ENCODE measurements around the gene ZSCAN20.

ZSCAN20 gene

DNA sequence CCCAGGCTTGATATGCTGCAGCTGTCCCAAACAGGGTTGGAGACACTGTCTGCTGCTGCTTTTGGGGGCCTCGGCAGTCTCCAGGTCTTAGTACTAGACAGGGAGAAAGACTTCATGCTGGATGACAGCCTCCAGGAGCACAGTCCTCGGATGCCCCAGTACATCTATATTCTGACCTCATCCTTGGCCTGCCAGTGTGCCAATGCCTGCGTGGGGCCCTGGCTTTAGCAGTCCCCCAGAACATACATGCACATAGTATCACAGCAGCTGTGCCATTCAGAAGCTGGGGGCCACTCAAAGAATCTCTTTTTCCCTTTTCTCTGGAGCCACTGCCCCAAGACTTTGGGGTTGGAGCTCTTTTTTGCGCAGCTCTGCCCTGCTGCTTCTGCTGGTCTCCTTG, 4.4 kb upstream of the ZSCAN20 start:
- no peak overlapping the region for H3K9ac ChIP-seq (ENCODE audit: low read depth, low read length, poor library complexity)
- no peak overlapping the region for H4K91ac ChIP-seq (ENCODE audit: low read depth, low read length, poor library complexity)
- no peak overlapping the region for H3K4ac ChIP-seq (ENCODE audit: low read length)
- H3K27me3 ChIP-seq (ENCODE audit: control insufficient read depth in 3 of 3, insufficient read depth in 3 of 3, low read depth in 1 of 3, low read length in 3 of 3): peaks cover 0 to under 1% (median 0%) of the 10 kb centered on the region in 3 experiments
- H3K4me2 ChIP-seq (ENCODE audit: insufficient read depth, low read length, poor library complexity, severe bottlenecking): no peak overlapping the region
- H3K27ac ChIP-seq (replicated peaks; ENCODE audit: low read length): no peak overlapping the region
- no peaks in the 10 kb centered on the region for H3K9me3 ChIP-seq (replicated peaks in 1 of 2; ENCODE audit: control insufficient read depth in 2 of 2, insufficient read depth in 1 of 2, low read depth in 1 of 2, low read length in 2 of 2)
- H3K14ac ChIP-seq (ENCODE audit: low read length): no peak overlapping the region
- H2BK15ac ChIP-seq (ENCODE audit: low read length): no peak overlapping the region
- no peak for DNase-seq (ENCODE audit: low spot score)
- no peak overlapping the region for H2BK12ac ChIP-seq (ENCODE audit: low read length)
- peaks cover 8 to 22% of the 10 kb centered on the region in 2 donors for H3K4me1 ChIP-seq (ENCODE audit: control insufficient read depth in 2 of 2, insufficient read depth in 1 of 2, low read depth in 1 of 2, low read length in 2 of 2)
- peak overlapping the region; percentile 2 for H3K18ac ChIP-seq (ENCODE audit: low read length)
- H3K4me3 ChIP-seq (ENCODE audit: low read length in 2 of 2): no peak overlapping the region
- no peaks in the 10 kb centered on the region for H3K36me3 ChIP-seq (replicated peaks in 1 of 2; ENCODE audit: control insufficient read depth in 2 of 2, insufficient read depth in 2 of 2, low read length in 2 of 2)
- no peak overlapping the region for H3K23ac ChIP-seq (ENCODE audit: low read depth, low read length, poor library complexity)
- H3K79me1 ChIP-seq (ENCODE audit: low read depth, low read length): no peaks in the 10 kb centered on the region
- H2BK5ac ChIP-seq (ENCODE audit: low read length): peak overlapping the region; percentile 8
- no peak overlapping the region for H4K8ac ChIP-seq (ENCODE audit: low read depth, low read length)
- H2AK5ac ChIP-seq (ENCODE audit: low read depth, low read length): no peak overlapping the region
- WGBS, 2 donors (ENCODE audit: extremely low coverage in 2 of 2, insufficient read length in 2 of 2, insufficient replicate concordance in 1 of 2): no CpG with 5 or more reads among the region's 4 CpGs
- no peak overlapping the region for H2BK120ac ChIP-seq (ENCODE audit: low read depth, low read length)
- no peak overlapping the region for H2AFZ ChIP-seq (ENCODE audit: low read length)

DNA sequence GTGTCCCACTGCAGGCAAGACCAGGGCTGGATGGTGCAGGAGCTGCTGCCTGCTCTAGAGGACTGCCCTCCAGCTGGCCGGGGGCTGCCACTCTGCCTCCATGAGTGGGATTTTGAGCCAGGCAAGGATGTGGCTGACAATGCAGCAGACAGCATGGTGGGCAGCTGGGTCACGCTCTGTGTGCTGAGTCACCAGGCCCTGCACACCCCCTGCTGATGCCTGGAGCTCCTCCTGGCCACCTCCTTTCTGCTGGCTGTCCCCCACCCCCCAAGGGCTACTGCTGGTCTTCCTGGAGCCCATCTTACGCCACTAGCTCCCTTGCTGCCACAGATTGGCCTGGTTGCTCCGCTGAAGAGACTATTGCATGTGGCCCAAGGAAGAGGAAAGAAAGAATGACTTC, 3.9 kb upstream of the ZSCAN20 start:
- peak overlapping the region; percentile 14 for H2AK5ac ChIP-seq (ENCODE audit: low read depth, low read length)
- H4K91ac ChIP-seq (ENCODE audit: low read depth, low read length, poor library complexity): no peak overlapping the region
- H3K18ac ChIP-seq (ENCODE audit: low read length): peak overlapping the region; percentile 6
- H4K8ac ChIP-seq (ENCODE audit: low read depth, low read length): no peak overlapping the region
- H3K79me1 ChIP-seq (ENCODE audit: low read depth, low read length): no peaks in the 10 kb centered on the region
- no peak overlapping the region for H3K4me3 ChIP-seq (ENCODE audit: low read length in 2 of 2)
- no peak overlapping the region for H2BK12ac ChIP-seq (ENCODE audit: low read length)
- no peaks in the 10 kb centered on the region for H3K9me3 ChIP-seq (replicated peaks in 1 of 2; ENCODE audit: control insufficient read depth in 2 of 2, insufficient read depth in 1 of 2, low read depth in 1 of 2, low read length in 2 of 2)
- no peak overlapping the region for H3K14ac ChIP-seq (ENCODE audit: low read length)
- H3K36me3 ChIP-seq (replicated peaks in 1 of 2; ENCODE audit: control insufficient read depth in 2 of 2, insufficient read depth in 2 of 2, low read length in 2 of 2): no peaks in the 10 kb centered on the region
- H2AFZ ChIP-seq (ENCODE audit: low read length): no peak overlapping the region
- H3K23ac ChIP-seq (ENCODE audit: low read depth, low read length, poor library complexity): no peak overlapping the region
- no peak overlapping the region for H3K9ac ChIP-seq (ENCODE audit: low read depth, low read length, poor library complexity)
- H3K4me1 ChIP-seq (ENCODE audit: control insufficient read depth in 2 of 2, insufficient read depth in 1 of 2, low read depth in 1 of 2, low read length in 2 of 2): peaks cover 8 to 25% of the 10 kb centered on the region in 2 donors
- H3K27me3 ChIP-seq (ENCODE audit: control insufficient read depth in 3 of 3, insufficient read depth in 3 of 3, low read depth in 1 of 3, low read length in 3 of 3): no peaks in the 10 kb centered on the region
- no peak overlapping the region for H3K4ac ChIP-seq (ENCODE audit: low read length)
- H2BK120ac ChIP-seq (ENCODE audit: low read depth, low read length): no peak overlapping the region
- no peak overlapping the region for H3K4me2 ChIP-seq (ENCODE audit: insufficient read depth, low read length, poor library complexity, severe bottlenecking)
- no CpG with 5 or more reads among the region's 4 CpGs for WGBS, 2 donors (ENCODE audit: extremely low coverage in 2 of 2, insufficient read length in 2 of 2, insufficient replicate concordance in 1 of 2)
- H2BK5ac ChIP-seq (ENCODE audit: low read length): no peak overlapping the region
- DNase-seq (ENCODE audit: low spot score): no peak
- no peak overlapping the region for H3K27ac ChIP-seq (replicated peaks; ENCODE audit: low read length)
- H2BK15ac ChIP-seq (ENCODE audit: low read length): peak overlapping the region; percentile 14

DNA sequence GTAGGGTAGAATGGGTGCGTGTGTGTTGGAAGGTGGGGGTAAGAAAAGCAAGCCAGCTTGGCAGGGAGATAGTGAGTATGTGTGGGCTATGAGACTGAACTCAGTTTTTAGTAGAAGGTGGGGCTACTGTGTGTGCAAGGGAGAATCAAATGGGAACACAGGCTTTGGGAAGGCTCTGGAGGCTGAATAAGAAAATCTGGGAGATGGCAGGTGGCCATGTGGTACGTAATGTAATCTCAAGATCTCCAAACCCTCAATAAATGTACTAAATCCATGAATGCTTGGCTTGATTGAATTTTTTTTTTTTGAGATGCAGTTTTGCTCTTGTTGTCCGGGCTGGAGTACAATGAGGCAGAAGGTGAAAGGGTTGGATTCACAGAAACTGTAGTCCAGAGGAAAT, 3.5 kb upstream of the ZSCAN20 start:
- H3K23ac ChIP-seq (ENCODE audit: low read depth, low read length, poor library complexity): no peak overlapping the region
- no peaks in the 10 kb centered on the region for H3K36me3 ChIP-seq (replicated peaks in 1 of 2; ENCODE audit: control insufficient read depth in 2 of 2, insufficient read depth in 2 of 2, low read length in 2 of 2)
- no peak overlapping the region for H3K4me2 ChIP-seq (ENCODE audit: insufficient read depth, low read length, poor library complexity, severe bottlenecking)
- peak overlapping the region; percentile 14 for H2AK5ac ChIP-seq (ENCODE audit: low read depth, low read length)
- H2BK12ac ChIP-seq (ENCODE audit: low read length): no peak overlapping the region
- no peak overlapping the region for H3K9ac ChIP-seq (ENCODE audit: low read depth, low read length, poor library complexity)
- H4K91ac ChIP-seq (ENCODE audit: low read depth, low read length, poor library complexity): no peak overlapping the region
- H3K14ac ChIP-seq (ENCODE audit: low read length): no peak overlapping the region
- H3K4me1 ChIP-seq (ENCODE audit: control insufficient read depth in 2 of 2, insufficient read depth in 1 of 2, low read depth in 1 of 2, low read length in 2 of 2): peaks cover 8 to 25% of the 10 kb centered on the region in 2 donors
- no peak overlapping the region for H2BK5ac ChIP-seq (ENCODE audit: low read length)
- H3K27me3 ChIP-seq (ENCODE audit: control insufficient read depth in 3 of 3, insufficient read depth in 3 of 3, low read depth in 1 of 3, low read length in 3 of 3): no peaks in the 10 kb centered on the region
- no peak overlapping the region for H2AFZ ChIP-seq (ENCODE audit: low read length)
- no peak overlapping the region for H2BK120ac ChIP-seq (ENCODE audit: low read depth, low read length)
- H3K4me3 ChIP-seq (ENCODE audit: low read length in 2 of 2): no peak overlapping the region
- no peak overlapping the region for H3K4ac ChIP-seq (ENCODE audit: low read length)
- H4K8ac ChIP-seq (ENCODE audit: low read depth, low read length): no peak overlapping the region
- no peak overlapping the region for H3K18ac ChIP-seq (ENCODE audit: low read length)
- WGBS, 2 donors (ENCODE audit: extremely low coverage in 2 of 2, insufficient read length in 2 of 2, insufficient replicate concordance in 1 of 2): no CpG with 5 or more reads among the region's 3 CpGs
- no peaks in the 10 kb centered on the region for H3K9me3 ChIP-seq (replicated peaks in 1 of 2; ENCODE audit: control insufficient read depth in 2 of 2, insufficient read depth in 1 of 2, low read depth in 1 of 2, low read length in 2 of 2)
- peak overlapping the region; percentile 14 for H2BK15ac ChIP-seq (ENCODE audit: low read length)
- no peaks in the 10 kb centered on the region for H3K79me1 ChIP-seq (ENCODE audit: low read depth, low read length)
- no peak overlapping the region for H3K27ac ChIP-seq (replicated peaks; ENCODE audit: low read length)
- DNase-seq (ENCODE audit: low spot score): no peak

DNA sequence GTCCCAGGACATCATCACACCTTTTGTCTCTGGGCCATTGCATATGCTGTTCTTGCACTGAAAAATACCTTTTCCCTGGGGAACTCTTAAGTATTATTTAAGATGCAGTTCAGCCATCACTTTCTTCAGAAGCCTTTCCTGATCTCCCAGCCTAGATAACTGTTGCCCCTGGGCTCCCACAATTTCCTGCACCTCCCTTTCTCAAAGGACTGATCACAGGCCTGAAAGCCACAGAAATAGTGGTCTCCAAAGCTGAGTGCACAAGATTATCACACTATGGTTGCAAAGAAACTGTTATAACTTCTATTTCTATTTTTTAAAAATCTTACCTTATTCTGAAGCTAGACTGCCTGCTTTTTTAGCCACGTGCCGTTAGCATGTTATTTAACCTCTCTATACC, 2.8 kb upstream of the ZSCAN20 start:
- no peaks in the 10 kb centered on the region for H3K9me3 ChIP-seq (replicated peaks in 1 of 2; ENCODE audit: control insufficient read depth in 2 of 2, insufficient read depth in 1 of 2, low read depth in 1 of 2, low read length in 2 of 2)
- H3K4me2 ChIP-seq (ENCODE audit: insufficient read depth, low read length, poor library complexity, severe bottlenecking): no peak overlapping the region
- peaks cover 8 to 25% of the 10 kb centered on the region in 2 donors for H3K4me1 ChIP-seq (ENCODE audit: control insufficient read depth in 2 of 2, insufficient read depth in 1 of 2, low read depth in 1 of 2, low read length in 2 of 2)
- no peak overlapping the region for H2BK5ac ChIP-seq (ENCODE audit: low read length)
- H3K36me3 ChIP-seq (replicated peaks in 1 of 2; ENCODE audit: control insufficient read depth in 2 of 2, insufficient read depth in 2 of 2, low read length in 2 of 2): no peaks in the 10 kb centered on the region
- no peak overlapping the region for H4K91ac ChIP-seq (ENCODE audit: low read depth, low read length, poor library complexity)
- WGBS, 2 donors (ENCODE audit: extremely low coverage in 2 of 2, insufficient read length in 2 of 2, insufficient replicate concordance in 1 of 2): no CpG with 5 or more reads among the region's 2 CpGs
- no peak overlapping the region for H2AFZ ChIP-seq (ENCODE audit: low read length)
- H3K27me3 ChIP-seq (ENCODE audit: control insufficient read depth in 3 of 3, insufficient read depth in 3 of 3, low read depth in 1 of 3, low read length in 3 of 3): no peaks in the 10 kb centered on the region
- H2BK120ac ChIP-seq (ENCODE audit: low read depth, low read length): no peak overlapping the region
- DNase-seq (ENCODE audit: low spot score): no peak
- no peak overlapping the region for H3K14ac ChIP-seq (ENCODE audit: low read length)
- H2AK5ac ChIP-seq (ENCODE audit: low read depth, low read length): no peak overlapping the region
- no peak overlapping the region for H3K4me3 ChIP-seq (ENCODE audit: low read length in 2 of 2)
- H3K23ac ChIP-seq (ENCODE audit: low read depth, low read length, poor library complexity): no peak overlapping the region
- H4K8ac ChIP-seq (ENCODE audit: low read depth, low read length): no peak overlapping the region
- no peaks in the 10 kb centered on the region for H3K79me1 ChIP-seq (ENCODE audit: low read depth, low read length)
- no peak overlapping the region for H2BK12ac ChIP-seq (ENCODE audit: low read length)
- H2BK15ac ChIP-seq (ENCODE audit: low read length): no peak overlapping the region
- H3K27ac ChIP-seq (replicated peaks; ENCODE audit: low read length): no peak overlapping the region
- no peak overlapping the region for H3K9ac ChIP-seq (ENCODE audit: low read depth, low read length, poor library complexity)
- H3K18ac ChIP-seq (ENCODE audit: low read length): no peak overlapping the region
- no peak overlapping the region for H3K4ac ChIP-seq (ENCODE audit: low read length)
